Keratinocyte (primary cell): ENCODE results near the gene KNG1. TPM values are rescaled to one million over a fixed set of nuclear protein-coding genes. Genes with fewer than 3 reads are reported as not detected.

Source experiments
- DNase-seq: peaks from one replicate; pipeline ENCODE4 v3.0.0-alpha.2; 2011; ENCODE audit warnings: low read depth, missing footprints, low spot score
- FAIRE-seq: peaks from 2 replicates; lab custom pipeline; 2011; peaks lifted over from hg19 to GRCh38; lab: Jason Lieb, UNC
- H2AFZ ChIP-seq: 2 replicates; pipeline ENCODE4 v1.6.0; 2012; ENCODE audit warnings: low read length, control low read depth, inconsistent platforms; ENCODE audit not compliant: control insufficient read depth
- H3K27ac ChIP-seq: 2 replicates; pipeline ENCODE4 v1.5.1; 2011; ENCODE audit warnings: low read length; ENCODE audit not compliant: control insufficient read depth, insufficient read depth
- H3K27me3 ChIP-seq: 3 replicates; pipeline ENCODE4 v1.6.0; 2011; ENCODE audit warnings: low read length; ENCODE audit not compliant: control insufficient read depth, insufficient read depth; ENCODE audit errors: extremely low read depth
- H3K36me3 ChIP-seq, 2 experiments: 2 replicates in 1 of 2; 3 replicates in 1 of 2; pipeline ENCODE4 v1.5.1; 2011; ENCODE audit warnings: low read length in 2 of 2, mild to moderate bottlenecking in 1 of 2; ENCODE audit not compliant: control insufficient read depth in 2 of 2, insufficient read depth in 2 of 2; ENCODE audit errors: extremely low read depth in 1 of 2
- H3K4me1 ChIP-seq: 3 replicates; pipeline ENCODE4 v1.5.1; 2011; ENCODE audit warnings: low read length; ENCODE audit not compliant: control insufficient read depth, insufficient read depth; ENCODE audit errors: extremely low read depth
- H3K4me2 ChIP-seq: 3 replicates; pipeline ENCODE4 v1.6.0; 2011; ENCODE audit warnings: low read depth, low read length; ENCODE audit not compliant: control insufficient read depth, insufficient read depth; ENCODE audit errors: extremely low read depth
- H3K4me3 ChIP-seq, 3 experiments: fragments of 200-600 bp in 1 of 3; sonication (generic) in 1 of 3; 2 replicates in 2 of 3; 3 replicates in 1 of 3; pipeline ENCODE4 v1.5.1; 2011 to 2016; ENCODE audit warnings: low read length in 3 of 3, mild to moderate bottlenecking in 3 of 3, control low read depth in 2 of 3, inconsistent platforms in 1 of 3, low read depth in 1 of 3, mixed read lengths in 1 of 3, mixed run types in 1 of 3, moderate library complexity in 1 of 3; ENCODE audit not compliant: control insufficient read depth in 2 of 3, insufficient read depth in 2 of 3; ENCODE audit errors: extremely low read depth in 1 of 3
- H3K79me2 ChIP-seq: 2 replicates; pipeline ENCODE4 v1.6.0; 2012; ENCODE audit warnings: low read length; ENCODE audit not compliant: control insufficient read depth, insufficient read depth
- H3K9ac ChIP-seq: 3 replicates; pipeline ENCODE4 v1.6.0; 2011; ENCODE audit warnings: low read length; ENCODE audit not compliant: control insufficient read depth, insufficient read depth; ENCODE audit errors: extremely low read depth
- H3K9me1 ChIP-seq: 3 replicates; pipeline ENCODE4 v1.6.0; 2011; ENCODE audit warnings: low read length; ENCODE audit not compliant: control insufficient read depth, insufficient read depth; ENCODE audit errors: extremely low read depth
- H3K9me3 ChIP-seq: 2 replicates; pipeline ENCODE4 v1.5.1; 2012; ENCODE audit warnings: low read depth, low read length; ENCODE audit not compliant: control insufficient read depth
- H4K20me1 ChIP-seq: 3 replicates; pipeline ENCODE4 v1.6.0; 2011; ENCODE audit warnings: low read length; ENCODE audit not compliant: control insufficient read depth, insufficient read depth; ENCODE audit errors: extremely low read depth
- CTCF ChIP-seq, 3 experiments: IDR thresholded peaks in 1 of 3; conservative IDR thresholded peaks in 1 of 3; optimal IDR thresholded peaks in 1 of 3; 2 replicates in 2 of 3; 3 replicates in 1 of 3; pipeline versions ENCODE3 to v1.5.1; 2011; ENCODE audit warnings: low read length in 3 of 3, mild to moderate bottlenecking in 3 of 3, moderate library complexity in 2 of 3, control low read depth in 1 of 3, inconsistent platforms in 1 of 3; ENCODE audit not compliant: insufficient read depth in 2 of 3; ENCODE audit errors: extremely low read depth in 1 of 3
- EZH2 ChIP-seq: IDR thresholded peaks from one replicate; pipeline ENCODE4 v1.6.1; 2012; ENCODE audit warnings: inconsistent platforms, mild to moderate bottlenecking, low read length, moderate library complexity
- dilution Hi-C: fragments of 300-500 bp; cut with MboI; formaldehyde crosslinking; loops from one replicate; pipeline ENCODE4 v1.7.0; 2020; ENCODE audit warnings: low sequenced_read_pairs; ENCODE audit not compliant: extremely low pct_ligation_motif_present
- polyA plus RNA-seq, 5 experiments: library from polyadenylated mRNA; depleted of rRNA in 3 of 5; stranded (reverse) in 3 of 5; stranded (forward) in 1 of 5; unstranded in 1 of 5; fragments of >200 nt; gene quantifications; 1 replicate in 1 of 5; 2 replicates in 3 of 5; 3 replicates in 1 of 5; pipeline versions ENCODE4 v1.2.1 to v1.2.3, GENCODE V29; 2011 to 2012; ENCODE audit warnings: missing spikeins in 2 of 5, low read depth in 1 of 5, low replicate concordance in 1 of 5

Gene KNG1
- polyA plus RNA-seq, 1 donor (not counting 4 experiments of a cell fraction or from before 2014, with no cell fraction given): not detected

DNA sequence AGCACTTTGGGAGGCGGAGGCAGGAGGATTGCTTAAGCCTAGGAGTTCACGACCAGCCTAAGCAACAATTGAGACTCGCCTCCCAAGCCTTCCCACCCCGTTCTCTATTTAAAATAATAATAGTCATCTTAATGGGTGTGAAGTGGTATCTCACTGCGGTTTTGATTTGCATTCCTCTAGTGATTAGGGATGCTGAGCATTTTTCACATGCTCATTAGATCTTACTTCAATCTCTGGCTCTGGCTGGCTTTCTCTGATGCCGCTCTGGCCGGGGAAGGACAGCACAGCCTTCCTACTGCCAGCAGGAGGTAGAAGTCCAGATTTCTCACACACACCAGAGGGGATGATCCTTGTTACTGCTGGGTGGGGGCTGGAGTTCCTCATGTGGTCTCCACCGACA is 58.8 kb downstream of the KNG1 start:
- DNase-seq: no peak
- Histone ChIP-seq H3K4me2 (no peak overlapping the region), H3K4me3 (no peak overlapping the region), H3K36me3 (no peaks in the 10 kb centered on the region), H3K79me2 (no peaks in the 10 kb centered on the region), H2AFZ (no peak overlapping the region), H3K4me1 (peaks cover 8% of the 10 kb centered on the region), H3K9ac (no peak overlapping the region), H3K27ac (no peak overlapping the region), H3K9me1 (no peaks in the 10 kb centered on the region), H3K9me3 (no peaks in the 10 kb centered on the region), H4K20me1 (no peaks in the 10 kb centered on the region), H3K27me3 (no peaks in the 10 kb centered on the region)
- FAIRE-seq: no peak
- TF ChIP-seq EZH2: no peak
- no peak for TF ChIP-seq CTCF (optimal IDR thresholded peaks at IDR 0.05 in 1 of 3, IDR thresholded peaks at IDR 0.05 in 1 of 3, conservative IDR thresholded peaks at IDR 0.05 in 1 of 3; ENCODE audit: extremely low read depth in 1 of 3, insufficient read depth in 2 of 3, low read length in 3 of 3)
- dilution Hi-C loops: no loop called here

DNA sequence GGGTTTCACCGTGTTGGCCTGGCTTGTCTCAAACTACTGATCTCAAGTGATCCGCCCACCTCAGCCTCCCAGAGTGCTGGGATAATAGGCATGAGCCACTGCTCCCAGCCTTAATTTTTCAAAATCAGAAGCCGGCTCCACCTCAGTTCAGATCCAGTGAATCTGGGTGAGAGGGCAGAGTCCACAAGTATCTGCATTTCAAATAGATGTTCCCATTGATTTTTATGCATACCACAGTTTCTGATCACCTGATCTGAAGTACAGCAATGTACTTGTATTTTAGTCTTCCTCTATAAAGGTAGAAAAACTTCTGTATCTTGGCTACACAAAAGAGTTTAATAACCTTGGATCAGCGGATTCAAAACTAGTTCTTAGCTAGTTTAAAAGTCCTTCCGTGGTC is 62.0 kb downstream of the KNG1 start:
- no peak overlapping the region for H2AFZ ChIP-seq
- H3K4me1 ChIP-seq: peaks cover 4% of the 10 kb centered on the region
- peaks cover 6% of the 10 kb centered on the region in 2 experiments for H3K36me3 ChIP-seq
- no peak overlapping the region for H3K4me3 ChIP-seq
- H3K79me2 ChIP-seq: peaks cover 10% of the 10 kb centered on the region
- FAIRE-seq (no peak), DNase-seq (no peak)
- dilution Hi-C loops: no loop called here
- no peak overlapping the region for H3K4me2 ChIP-seq
- H3K27ac ChIP-seq: no peak overlapping the region
- H3K9ac ChIP-seq: no peak overlapping the region
- peaks cover 3% of the 10 kb centered on the region for H4K20me1 ChIP-seq
- H3K27me3 ChIP-seq: no peaks in the 10 kb centered on the region
- TF ChIP-seq CTCF (optimal IDR thresholded peaks at IDR 0.05 in 1 of 3, IDR thresholded peaks at IDR 0.05 in 1 of 3, conservative IDR thresholded peaks at IDR 0.05 in 1 of 3; ENCODE audit: extremely low read depth in 1 of 3, insufficient read depth in 2 of 3, low read length in 3 of 3) (no peak), EZH2 (no peak)
- no peaks in the 10 kb centered on the region for H3K9me3 ChIP-seq
- H3K9me1 ChIP-seq: no peaks in the 10 kb centered on the region
